HG02852 (cell line): ENCODE measurements around the gene PDXDC1.
"Not testable (repeated sequence)": the region's sequence is repeated elsewhere in the genome, so short reads cannot be mapped to it uniquely, and the experiment has no call there.

ENCODE experiments used
- ATAC-seq: cut with Tn5 transposase; IDR thresholded peaks from one replicate; pipeline ENCODE4 v1.9.1; 2021; ENCODE audit warnings: mild to moderate bottlenecking, moderate library complexity; ENCODE audit not compliant: unreplicated experiment

PDXDC1 gene

DNA sequence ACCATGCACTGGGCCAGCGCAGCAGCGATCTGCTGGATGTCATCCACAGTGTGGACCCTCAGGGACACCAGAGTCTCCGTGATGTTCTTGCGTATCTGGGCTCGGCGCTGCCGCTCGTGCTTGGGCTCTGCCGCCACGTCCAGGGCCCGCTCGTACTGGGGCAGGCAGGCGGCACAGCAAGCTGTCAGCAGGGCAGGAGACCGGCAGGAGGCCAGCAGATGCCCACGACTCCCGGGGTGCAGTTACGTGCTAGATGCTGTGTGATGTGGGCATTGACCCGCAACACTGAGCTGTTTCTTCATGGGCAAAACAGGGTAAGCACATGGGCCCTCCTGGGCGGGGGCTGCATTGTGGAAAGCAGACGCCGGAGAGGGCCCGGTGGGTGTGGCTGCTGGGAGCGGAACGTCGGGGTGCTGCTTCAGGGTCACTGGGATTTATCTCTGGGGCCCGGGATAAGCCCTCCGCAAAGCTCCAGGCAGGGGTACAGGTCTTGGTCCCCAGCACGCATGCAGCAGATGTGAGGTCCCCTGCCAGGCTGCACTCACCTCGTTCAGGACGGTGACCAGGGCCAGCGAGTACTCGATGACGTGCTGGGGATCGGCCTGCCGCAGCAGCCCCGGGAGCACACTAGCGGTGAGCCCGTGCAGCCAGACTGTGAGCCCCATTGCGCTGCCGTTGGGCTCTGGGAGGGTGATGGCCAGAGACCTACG lies 158.0 kb downstream of the PDXDC1 start:
- not testable (repeated sequence) for ATAC-seq

DNA sequence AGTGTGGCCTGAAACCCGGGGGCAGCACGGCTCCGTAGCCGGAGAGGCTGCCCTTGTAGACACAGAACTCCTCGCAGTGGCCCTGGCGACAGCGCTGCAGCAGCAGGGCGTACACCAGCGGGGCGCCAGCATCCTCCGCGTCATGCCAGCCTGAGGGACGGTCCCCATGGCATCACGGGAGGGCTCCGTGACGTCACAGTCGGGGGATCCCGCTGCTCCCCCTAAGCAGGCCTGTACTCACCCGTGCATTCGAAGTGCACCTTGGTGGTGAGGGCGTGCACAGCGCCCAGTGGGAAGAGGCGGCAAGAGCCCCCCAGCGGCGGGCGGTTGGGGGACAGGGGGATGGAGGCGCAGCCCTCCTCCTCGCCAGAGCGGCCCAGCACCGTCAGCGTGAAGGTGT lies 158.7 kb downstream of the PDXDC1 start:
- not testable (repeated sequence) for ATAC-seq

DNA sequence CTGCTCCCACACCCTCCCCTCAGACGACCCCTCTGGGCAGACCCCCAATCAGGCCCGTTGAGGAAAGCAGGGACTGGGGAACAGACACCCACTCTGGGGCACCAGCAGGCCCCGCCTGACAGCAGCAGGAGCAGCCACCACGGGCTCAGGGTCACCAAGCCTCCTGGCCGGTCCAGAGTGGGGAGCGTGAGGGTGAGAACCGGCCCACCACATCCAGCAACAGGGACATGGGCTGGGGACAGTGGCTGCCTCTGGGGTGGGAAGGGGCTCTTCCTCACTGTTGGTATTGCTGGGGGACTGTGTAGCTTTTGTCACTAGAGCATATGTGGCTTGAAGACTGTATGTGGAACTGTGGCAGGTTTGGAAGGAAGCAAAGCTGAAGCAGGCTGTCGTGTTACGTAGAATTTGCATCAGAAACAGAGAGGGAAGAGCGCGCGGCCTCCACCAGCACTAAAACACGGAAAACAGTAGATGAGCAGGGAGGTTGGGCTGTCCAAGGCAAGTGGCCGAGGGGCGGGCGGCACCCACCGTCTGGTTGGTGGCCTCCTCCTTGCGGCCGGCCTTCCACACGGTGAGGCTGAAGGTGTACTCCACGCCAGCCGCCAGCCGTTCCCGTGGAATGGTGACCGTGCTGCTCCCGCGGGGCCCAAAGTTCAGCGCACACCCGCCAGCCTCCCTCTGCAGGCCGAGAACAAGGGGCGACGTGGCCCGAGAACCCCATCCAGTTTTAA lies 160.1 kb downstream of the PDXDC1 start:
- not testable (repeated sequence) for ATAC-seq

DNA sequence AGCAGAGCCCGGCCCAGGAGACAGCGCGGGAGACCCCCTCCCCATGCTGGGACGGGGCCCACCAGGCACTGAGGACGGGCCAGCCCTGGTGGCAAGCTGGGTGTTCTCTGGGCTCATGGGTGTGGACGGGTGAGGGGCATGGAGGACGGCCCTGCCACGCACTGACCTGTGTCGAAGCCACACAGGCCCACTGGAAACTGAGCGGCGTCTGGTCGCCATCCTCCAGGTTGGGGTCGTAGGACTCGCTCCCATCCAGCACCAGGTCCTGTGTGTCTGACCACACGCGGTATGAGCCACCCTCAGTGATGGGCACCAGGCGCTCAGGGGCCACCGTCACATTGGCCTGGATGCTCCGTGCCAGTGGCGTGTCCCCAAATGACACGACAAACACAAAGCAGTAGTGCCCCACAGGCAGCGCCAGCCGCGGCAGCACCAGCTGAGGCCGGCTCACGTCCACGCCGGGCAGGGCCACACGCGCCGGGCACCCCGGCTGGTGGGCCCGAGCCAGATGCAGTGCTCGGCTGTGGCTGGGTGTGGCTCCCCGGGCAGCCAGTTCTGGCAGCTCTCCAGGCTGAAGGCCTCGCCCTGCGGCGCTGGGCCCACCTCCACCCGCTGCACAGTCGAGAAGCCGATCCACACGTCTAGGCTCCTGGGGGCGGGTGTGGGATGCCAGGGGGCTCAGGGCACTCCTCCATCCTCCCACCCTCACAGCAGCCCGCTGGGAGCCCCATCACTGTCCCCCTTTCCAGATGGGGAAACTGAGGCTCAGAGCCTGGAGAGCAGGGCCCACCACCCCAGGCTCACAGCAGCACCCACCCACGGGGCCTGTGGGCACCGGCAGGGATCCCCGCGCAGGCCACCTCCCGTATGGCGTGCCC lies 160.9 kb downstream of the PDXDC1 start:
- ATAC-seq = not testable (repeated sequence)

DNA sequence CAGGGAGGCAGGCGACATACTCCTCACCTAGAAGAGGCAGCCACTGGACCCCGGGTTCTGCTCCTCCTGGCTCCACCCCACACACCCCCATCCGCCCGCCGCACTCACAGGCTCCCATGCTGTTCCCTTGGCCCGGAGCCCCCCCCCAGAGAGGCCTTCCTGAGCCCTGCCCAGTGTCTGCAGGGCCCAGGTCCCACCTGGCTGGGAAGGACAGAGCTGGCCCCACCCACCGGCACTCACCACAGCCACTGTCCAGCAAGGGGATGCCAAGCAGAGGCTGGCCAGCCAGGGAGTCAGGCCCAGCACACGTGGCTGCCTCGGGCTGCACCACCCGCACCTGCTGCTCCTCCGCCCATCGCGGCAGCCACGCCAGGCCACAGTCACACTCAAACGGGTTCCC lies 162.7 kb downstream of the PDXDC1 start:
- ATAC-seq = not testable (repeated sequence)

DNA sequence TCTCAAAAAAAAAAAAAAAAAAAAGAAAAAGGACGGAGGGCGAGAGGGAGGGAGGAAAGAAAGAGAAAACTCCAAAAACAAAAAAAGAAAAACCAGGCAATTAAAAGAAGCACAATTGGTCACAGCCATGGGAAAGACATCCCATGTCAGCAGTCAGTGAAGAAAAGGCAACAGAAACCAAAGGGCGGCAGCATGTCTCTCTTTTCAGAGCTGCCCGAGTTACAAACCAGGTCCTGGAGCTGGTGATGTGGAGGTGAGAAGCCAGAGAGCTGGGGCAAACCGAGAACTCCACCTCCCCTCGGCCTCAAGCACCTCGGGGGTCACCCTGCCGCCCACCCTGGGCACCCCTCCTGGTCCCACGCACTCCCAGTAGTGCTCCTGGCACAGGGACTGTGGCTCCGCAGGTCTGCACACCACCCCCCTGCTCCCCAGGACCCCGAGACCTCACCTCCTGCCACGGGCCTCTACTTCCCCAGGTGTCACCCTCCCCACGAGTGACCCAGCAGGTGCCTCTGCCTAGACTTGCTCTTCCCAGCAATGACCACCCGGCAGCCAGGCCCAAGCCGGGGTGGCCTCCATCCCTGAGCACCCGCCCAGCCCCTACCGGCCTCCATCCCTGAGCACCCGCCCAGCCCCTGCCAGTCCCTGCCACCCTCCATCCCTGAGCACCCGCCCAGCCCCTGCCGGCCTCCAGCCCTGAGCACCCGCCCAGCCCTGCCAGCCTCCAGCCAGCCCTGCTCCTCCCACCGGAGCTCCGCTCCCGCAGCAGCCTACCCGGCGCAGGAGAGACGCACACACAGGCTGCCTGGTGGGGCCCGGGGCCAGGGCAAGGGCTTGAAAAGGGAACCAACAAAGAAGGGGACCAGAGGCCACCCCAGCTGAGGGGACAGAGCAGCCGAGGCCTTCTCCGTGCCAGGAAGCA lies 165.9 kb downstream of the PDXDC1 start:
- not testable (repeated sequence) for ATAC-seq

DNA sequence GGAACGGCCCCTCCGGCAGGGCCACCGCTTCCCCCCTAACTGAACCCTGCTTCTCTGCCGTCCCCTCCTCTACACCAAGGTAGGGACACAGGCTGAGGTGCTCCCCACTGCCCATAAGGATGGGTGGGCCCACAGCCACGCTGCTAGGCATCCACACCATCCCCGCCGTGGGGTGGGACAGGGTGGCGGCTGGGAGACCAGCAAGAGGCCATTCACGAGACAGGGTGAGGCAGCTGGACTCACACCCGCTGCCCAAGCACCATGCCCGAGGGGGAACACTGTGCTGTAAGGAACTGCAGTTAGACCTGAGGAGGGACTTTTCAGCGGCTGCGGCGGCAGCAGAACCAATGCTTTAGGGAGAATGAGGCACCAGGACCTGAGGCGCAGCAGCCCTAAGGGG lies 166.8 kb downstream of the PDXDC1 start:
- no peak for ATAC-seq

DNA sequence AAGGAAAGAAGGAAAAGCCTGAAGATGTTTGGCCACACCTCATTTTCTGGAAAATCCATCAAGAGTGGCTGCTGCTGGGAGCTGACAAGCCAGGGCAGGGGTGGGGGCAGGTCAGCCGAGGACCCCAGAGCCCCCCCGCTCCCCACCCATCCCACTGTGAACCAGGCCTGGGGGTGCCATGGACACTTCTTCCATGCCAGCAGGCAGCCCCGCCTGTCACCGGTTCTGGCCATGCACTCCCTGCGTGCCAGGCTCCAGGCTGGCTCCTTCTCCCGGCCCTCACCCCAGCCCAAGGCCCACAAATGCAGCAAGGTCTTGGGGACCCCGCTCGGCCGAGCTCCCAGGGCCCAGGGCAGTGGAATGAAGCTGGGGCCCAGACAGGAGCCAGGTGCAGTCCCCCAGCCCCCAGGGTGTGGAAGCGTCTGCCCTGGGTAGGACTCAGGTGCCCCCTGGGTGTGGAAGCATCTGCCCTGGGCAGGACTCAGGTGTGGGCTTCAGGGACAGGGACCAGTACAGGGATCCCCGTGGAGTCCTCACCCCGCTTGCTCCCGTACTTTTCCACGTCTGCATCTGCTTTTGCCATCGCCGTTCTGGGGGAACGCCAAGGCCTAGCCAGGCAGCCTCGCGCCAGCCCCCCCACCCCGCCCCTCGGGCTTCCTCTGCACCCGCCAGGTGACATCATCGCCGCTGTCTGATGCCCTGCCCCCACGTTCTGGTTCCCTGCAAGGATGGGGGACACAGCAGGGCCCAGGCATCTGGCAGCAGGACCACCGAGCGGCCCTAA lies 167.5 kb downstream of the PDXDC1 start:
- ATAC-seq = not testable (repeated sequence)

DNA sequence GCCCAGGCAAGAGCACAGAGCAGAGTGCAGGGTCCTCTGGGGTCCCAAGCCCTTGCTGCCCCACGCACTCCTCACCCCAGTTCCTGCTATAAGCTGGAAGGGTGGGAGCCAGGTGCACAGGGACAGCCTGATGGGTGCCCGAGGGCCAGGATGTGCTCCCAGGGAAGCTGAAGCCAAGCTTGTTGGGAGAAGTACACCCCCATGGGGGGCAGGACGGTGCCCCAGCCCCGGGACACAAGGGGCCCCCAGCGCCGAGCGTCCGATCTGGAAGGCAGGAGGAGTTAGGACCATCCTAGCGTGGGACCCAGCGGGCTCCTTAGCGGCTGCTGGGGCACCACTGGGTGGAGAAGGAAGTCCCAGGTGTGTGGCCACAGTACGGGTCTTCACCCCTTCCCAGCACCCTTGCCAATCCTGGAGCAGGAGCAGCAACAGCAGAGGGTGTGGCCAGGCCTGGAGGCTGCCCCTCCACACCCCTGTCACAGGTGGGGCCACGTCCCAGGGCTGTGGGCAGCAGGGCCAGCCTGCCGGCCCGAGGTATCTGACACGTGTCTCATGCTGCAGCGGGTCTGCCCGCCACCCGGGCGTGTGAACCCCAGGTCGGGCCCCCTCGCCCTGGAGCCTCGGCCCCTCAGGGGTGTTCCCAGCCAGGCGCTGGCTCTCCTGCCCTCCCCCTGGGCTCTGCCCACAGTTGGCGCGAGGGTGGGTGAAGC lies 168.2 kb downstream of the PDXDC1 start:
- not testable (repeated sequence) for ATAC-seq

DNA sequence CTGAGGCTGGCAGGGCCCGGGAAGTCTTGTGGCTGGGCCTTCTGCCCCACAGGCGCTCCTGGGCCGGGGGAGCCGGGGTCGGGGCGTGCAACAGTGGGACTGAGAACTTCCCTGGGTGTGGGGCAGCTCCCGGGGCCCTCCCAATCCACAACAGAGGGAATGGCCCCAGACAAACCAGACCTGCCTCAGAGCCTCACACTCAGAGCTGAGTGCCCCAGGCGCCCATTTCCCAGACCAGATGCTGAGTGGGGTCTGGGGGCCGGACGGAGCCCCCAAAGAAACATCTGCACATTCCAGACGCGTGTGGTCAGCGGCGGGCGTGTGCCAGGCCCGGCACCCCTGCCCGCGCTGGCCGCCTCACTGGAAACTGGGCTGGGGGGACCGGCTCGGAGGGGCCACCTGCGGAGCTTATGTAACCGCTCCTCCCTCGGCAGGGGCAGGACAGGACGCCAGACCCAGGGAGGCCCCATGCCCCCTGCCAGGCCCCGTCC lies 168.8 kb downstream of the PDXDC1 start:
- not testable (repeated sequence) for ATAC-seq

DNA sequence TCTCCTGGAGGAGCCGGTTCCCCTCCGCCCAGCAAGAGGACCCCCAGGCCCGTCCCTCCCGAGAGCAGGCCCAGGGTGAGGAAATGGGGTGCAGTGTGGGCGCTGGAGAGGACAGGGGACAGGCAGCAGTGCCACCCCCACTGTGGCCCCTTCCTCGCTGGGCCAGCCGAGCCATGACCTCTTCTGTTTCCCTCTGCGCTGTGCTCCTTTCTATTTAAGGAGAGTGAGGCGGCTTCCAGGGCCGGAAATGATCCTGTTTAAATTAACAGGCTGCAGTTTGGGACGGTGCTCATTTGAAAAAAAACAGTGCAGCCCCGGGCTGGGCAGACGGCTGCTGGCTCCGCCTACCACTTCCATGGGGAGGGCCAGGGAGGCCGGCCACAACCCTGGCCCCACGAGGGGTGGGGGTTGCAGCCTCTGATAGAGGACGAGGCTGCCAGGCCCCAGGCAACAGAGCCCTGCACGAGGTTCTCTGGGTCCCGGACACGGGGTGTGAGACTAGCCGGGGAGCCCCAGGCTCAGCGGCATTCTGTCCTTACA lies 169.3 kb downstream of the PDXDC1 start:
- ATAC-seq = not testable (repeated sequence)

DNA sequence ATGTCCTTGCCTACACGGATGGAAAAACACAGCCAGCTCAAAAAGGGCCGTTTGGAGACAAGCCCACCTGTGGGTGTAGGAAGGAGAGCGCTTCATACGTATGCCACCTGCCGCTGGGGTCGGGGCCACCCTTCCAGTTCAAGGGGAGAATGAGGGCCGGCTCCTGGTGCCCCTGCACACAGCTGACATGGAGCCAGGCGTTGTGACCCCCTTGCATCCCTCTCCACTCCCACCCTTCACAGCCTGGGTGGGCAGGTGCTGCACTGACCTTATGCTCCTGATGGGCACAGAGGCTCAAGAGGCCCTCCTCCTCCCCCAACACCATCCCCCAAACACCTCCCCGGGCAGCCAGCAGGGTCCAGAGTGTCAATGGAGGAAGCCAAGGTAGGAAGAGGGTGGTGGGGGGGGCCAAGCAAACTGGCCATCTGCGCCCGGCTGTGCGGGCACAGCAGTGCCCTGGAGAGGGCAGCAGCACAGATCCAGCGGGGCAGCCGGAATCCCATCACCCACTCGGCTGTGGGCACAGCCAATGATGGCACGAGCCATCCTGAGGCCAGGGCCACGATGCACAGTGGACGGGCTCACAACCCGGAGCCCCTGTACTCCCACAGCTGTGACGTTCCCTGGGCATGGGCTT lies 170.1 kb downstream of the PDXDC1 start:
- not testable (repeated sequence) for ATAC-seq

DNA sequence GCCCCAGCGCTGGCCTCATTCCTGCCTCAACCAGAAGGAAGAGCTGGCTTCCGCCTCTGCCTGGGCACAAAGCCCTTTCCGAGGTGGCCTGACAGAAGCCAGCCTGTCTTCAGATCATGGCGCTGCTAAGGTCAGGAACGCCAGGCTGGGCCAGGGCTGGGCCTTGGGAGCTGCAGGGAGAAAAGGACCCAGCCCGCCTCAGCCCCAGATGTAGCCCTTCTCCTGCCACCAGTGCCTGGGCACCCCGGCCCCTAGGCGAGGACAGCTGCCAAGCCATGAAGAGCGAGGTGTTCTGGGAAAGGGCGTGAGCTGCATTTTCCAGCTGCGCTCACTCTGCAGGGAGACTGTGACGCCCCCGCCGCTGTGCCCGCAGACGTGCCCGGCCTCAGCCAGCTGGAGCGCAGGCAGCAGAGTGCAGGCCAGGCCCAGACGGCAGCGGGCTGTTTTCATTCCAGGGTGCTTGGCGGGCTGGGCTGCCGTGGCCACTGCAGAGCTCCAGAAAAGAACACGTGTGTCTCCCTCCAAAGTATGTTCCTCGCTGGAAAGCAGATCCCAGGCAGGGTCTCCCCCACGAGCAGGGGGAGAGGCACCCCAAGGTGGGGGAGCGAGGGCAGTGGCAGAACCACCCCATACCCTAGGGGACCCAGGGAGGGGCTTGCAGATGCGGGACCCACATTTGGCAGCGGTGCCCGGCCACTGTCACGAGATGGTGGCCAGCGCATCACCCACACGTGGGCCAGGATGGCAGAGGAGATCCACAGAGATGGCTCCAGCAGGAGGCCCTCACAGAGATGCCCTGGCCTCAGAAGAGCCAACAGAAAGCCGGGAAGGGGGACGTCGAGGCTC lies 170.8 kb downstream of the PDXDC1 start:
- ATAC-seq = not testable (repeated sequence)

DNA sequence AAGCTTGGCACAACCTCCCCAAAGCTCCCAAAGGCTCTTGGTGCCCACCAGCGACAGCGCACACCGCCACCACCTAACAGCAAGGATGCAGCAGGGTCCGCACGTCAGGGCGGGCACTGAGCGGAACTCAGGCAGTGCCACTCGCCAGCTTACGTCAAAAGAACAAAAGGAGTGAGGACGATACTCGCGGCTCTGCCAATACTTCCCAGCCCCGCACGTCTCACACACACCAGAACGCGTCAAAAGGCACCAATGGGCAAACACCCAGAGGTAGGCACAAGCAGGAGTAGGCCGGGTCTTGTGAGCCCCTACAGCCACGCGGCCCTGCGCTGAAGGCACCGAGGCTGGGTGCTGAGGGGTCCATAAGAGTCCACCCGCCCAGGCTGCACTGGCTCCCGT lies 171.4 kb downstream of the PDXDC1 start:
- ATAC-seq = not testable (repeated sequence)

DNA sequence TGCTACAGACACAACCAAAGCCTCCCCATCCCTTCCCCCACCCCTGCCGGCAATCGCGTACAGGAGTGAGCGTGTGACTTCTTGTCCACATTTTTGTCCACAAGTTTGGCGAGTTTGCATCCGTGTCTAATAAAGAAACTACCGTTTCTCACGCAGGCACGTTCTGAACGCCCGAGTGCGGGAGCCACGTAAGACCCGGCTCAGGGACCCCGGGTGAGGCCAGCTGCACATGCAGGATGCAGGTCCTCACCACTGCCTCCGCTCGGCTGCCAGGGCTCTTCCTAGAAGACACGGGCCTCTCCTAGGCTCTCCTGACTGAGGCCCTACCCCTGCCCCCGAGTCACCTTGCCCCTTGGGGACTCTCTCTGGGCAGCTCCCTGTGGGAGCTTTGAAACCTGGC lies 174.0 kb downstream of the PDXDC1 start:
- not testable (repeated sequence) for ATAC-seq

DNA sequence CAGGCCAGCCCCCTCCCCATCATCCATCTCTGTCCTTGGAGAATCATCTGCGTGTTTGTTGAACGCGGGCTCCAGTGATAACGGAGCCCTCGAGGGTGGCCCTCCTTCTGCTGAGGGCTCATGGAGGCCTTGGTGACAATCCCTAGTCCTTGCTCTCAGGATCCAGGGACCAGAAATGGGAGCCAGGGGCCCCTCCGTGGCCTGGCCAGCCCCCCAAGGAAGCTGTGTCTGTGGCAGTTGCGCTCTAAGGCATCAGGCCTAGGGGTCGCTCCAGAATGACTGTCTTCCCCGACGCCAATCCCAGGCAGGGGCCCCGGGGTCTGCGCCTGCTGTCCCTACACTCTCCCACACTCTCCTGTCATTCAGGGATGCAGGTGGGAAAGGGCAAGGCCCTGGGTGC lies 174.4 kb downstream of the PDXDC1 start:
- not testable (repeated sequence) for ATAC-seq

DNA sequence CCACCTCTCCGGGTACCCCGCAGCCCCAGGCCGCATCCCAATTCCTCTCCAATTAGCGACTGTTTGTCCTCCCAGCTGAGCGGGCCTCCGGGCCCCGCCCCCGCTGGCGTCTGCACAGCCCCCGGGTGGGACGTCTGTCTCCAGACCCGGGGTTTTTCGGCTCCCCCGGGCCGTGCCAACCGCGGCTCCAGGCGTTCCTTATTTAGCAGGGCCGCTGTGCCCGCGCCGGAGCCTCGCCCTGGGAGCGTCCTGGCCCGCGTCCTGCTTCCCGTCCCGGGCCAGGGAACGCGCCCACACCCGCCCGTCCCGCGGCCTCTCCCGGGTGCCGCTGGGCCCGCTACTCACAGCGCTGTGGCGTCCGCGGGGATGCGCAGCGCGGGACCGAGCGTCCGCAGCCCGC lies 179.2 kb downstream of the PDXDC1 start:
- ATAC-seq = not testable (repeated sequence)
